AG10803 (cell line): ENCODE measurements around the gene IGF2R.

ENCODE experiments used
- DNase-seq: peaks from one replicate; pipeline ENCODE4 v3.0.0; 2010; ENCODE audit warnings: low read depth
- H3K4me3 ChIP-seq: 2 replicates; pipeline ENCODE4 v1.5.1; 2011; ENCODE audit warnings: mild to moderate bottlenecking, low read length, control low read depth
- TF ChIP-seq, protein P1 (sequence below): conservative IDR thresholded peaks from 2 replicates; pipeline ENCODE4 v1.5.1; 2011; ENCODE audit warnings: mild to moderate bottlenecking, low read length, control low read depth, inconsistent platforms

Gene IGF2R

DNA sequence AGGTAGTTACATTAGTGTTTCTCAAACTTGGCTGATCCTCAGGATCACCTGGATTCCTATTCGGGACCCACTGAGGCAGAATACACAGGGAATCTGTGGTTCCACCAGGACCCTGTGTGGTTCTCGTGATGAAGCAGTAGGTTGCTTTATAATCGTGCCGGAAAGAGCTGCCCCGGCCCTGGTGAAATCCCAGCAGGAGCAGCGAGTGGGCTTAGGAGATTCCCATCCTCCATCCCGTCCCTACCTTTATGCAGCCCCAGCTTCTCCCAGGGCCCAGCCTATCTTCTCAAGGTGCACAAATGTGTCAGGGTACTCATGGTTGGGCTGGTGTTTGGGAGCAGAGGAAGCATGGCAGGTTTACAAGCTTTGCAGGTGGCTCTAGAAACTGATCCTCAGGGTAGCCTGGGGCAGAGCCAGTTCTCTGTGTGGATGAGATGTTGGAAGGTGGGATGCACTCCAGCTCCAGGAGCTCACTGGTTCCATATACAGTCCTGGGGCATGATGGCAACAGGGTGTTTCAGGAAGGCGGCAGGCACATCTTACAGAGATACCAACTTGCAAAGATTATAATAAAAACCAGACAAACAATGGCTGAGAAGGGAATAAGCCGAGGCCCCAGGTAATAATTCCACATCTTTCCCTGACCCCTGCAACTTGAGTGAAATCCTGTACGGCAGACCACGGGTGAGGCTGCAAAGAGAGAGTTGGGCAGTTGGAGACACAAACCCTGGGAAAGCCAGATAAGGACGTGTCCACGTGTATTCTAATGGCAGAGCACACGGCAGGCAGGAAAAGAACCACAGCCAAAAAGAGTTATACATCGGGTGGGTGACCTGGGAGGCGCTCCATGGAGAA is 158.6 kb downstream of the IGF2R start:
- no peak overlapping the region for H3K4me3 ChIP-seq
- TF ChIP-seq, protein P1, sequence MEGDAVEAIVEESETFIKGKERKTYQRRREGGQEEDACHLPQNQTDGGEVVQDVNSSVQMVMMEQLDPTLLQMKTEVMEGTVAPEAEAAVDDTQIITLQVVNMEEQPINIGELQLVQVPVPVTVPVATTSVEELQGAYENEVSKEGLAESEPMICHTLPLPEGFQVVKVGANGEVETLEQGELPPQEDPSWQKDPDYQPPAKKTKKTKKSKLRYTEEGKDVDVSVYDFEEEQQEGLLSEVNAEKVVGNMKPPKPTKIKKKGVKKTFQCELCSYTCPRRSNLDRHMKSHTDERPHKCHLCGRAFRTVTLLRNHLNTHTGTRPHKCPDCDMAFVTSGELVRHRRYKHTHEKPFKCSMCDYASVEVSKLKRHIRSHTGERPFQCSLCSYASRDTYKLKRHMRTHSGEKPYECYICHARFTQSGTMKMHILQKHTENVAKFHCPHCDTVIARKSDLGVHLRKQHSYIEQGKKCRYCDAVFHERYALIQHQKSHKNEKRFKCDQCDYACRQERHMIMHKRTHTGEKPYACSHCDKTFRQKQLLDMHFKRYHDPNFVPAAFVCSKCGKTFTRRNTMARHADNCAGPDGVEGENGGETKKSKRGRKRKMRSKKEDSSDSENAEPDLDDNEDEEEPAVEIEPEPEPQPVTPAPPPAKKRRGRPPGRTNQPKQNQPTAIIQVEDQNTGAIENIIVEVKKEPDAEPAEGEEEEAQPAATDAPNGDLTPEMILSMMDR = no peak
- DNase-seq = no peak

DNA sequence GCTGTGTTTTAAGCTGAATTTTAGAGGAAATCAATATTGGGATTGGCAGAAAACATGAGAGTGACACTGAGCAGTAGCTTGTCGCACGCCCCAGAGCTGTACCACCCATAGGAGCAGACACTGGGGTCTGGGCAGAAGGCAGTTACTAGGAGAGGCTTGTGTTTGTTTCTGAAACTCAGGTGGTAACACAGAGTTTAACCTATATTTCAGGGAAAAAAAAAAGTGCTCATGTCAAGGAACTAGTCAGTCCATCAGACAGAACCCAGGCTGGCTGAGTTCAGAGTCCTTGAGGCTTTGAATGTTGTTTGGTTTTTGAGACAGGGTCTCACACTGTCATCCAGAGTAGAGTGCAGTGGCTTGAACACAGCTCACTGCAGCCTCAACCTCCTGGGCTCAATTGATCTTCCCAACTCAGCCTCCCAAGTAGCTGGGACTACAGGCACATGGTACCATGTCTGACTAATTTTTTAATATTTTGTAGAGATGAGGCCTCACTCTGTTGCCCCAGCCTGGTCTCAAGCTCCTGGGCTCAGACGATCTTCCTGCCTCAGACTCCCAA is 159.3 kb downstream of the IGF2R start:
- no peak overlapping the region for H3K4me3 ChIP-seq
- TF ChIP-seq, protein P1 = no peak

DNA sequence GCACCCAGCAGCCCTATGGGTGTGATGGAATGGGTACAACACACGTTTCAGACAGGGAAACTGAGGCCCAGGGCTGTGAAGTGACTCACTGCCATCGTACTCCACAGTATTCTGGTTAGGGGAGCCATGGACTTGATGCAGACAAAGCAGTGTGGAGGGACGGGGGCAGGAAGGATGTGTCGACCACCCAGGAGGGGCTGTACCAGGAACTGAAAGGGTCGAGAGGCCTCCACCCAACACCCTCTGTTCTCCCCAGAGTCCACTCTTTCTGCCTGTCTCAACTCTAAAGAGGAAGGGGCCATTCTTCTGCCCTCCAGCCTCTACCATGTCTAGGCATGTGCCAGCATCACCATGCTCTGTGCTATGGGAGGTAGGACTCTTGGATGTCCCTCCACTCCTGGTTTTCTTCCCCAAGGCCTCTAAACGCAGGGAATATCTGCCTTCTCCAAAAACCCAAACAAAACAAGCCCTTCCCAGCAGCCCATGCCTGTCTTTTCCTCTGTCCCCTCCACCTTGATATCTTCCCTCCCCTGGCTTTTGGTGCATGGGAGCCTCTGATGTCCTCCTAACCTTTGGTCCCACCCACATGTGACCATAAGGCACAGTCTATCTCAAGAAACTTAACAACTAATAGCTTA is 160.1 kb downstream of the IGF2R start:
- no peak for DNase-seq
- H3K4me3 ChIP-seq = no peak overlapping the region
- TF ChIP-seq, protein P1 = no peak

More for the DNA sequence above, 159.3 kb downstream of the IGF2R start:
- DNase-seq = no peak

DNA sequence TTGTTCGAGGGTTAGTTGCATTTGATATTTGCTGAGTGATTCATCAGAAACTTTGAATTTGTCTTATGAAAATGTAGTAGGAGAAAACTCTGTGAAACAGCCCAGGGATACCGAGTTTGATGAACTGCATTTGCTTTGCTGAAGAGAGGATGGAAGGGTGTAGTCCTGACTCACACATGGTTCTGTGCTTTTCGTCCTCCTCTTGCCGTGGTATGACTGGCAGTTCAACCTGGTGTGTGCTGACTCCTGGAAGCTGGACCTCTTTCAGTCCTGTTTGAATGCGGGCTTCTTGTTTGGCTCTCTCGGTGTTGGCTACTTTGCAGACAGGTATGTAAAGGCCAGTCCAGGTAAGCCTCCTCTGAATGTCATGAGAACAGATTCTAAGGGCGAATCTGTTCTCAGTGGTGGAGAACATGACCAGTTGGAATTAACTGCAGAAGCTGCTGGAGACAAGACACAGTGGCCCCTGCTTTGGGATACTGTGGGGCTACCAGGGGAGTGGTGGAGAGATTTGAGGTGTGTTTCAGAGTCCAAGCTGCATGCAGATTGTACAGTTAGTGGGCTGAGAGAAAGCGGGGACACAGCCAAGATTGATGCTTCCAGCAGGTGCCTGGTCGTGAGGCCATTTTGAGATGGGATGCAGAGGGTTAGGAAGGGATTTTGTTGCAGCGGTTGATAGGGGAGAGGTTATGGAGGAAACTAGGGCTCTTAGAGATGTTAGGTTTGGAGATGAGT is 161.2 kb downstream of the IGF2R start:
- TF ChIP-seq, protein P1 = no peak
- H3K4me3 ChIP-seq = no peak overlapping the region
- no peak for DNase-seq

DNA sequence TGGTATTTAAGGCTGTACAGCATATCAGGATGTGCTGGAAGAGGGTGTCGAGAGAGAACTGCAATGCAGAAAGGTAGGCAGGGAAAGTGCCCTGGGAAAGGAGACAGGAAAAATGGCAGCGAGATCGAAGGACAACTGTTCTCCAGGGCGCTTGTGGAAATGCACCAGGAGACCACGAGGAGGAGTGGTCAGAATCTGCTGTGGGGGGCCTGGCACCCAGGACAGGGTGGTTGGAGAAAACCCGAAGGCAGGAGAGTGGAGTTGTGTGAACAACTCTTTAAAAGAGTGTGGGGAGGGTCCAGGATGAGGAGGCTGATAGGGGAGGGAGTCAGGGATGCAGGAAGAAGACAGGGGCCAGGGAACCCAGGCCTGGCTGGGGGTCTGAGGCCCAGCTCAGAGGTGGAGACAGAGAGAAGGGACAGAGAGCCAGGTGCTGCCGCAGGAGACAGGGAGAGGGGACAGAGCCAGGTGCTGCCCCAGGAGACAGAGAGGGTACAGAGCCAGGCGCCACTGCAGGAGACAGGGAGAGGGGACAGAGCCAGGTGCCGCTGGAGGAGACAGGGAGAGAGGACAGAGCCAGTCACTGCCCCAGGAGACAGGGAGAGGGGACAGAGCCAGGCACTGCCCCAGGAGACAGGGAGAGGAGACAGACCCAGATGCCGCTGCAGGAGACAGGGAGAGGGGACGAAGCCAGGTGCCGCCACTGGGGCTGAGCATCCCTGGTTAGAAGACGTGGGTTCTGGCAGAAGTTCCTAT is 162.0 kb downstream of the IGF2R start:
- no peak overlapping the region for H3K4me3 ChIP-seq
- TF ChIP-seq, protein P1 = no peak
- no peak for DNase-seq

DNA sequence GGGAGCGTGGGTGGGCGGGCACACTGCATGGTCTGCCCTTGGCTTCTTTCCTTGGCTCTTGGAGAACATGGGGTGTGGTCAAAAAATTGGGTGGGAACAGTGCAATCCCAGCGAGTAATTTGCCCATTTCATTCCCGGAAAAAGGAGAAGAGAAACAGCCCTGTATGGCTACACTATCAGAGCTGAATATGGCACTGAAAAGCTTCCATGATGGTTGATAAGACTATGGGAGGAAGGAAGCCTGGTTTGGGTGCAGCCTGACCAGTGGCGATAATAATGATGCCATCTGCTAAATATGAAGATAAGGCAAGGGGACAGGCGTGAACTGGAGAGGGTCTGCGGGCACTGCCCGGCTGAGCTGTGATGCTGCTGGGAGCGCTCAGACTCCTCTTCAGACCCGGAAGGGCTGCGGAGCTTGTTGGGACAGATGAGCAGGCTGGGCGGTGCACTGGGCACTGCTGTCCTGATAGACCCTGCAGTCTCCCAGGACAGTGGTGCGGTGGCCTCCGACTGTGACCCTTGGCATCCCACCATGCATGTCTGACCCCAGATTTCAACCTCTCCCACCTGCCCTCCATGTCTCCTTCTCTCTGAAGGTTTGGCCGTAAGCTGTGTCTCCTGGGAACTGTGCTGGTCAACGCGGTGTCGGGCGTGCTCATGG is 162.9 kb downstream of the IGF2R start:
- DNase-seq = no peak
- TF ChIP-seq, protein P1 = no peak
- H3K4me3 ChIP-seq = no peak overlapping the region
